Astrocyte of the cerebellum (primary cell): Measurements from ENCODE around the gene LNPEP.

Source experiments
- DNase-seq: peaks from one replicate; pipeline ENCODE4 v3.0.0-alpha.2; 2011; ENCODE audit warnings: low read depth
- H3K4me3 ChIP-seq: 2 replicates; pipeline ENCODE4 v1.5.1; 2011; ENCODE audit warnings: mild to moderate bottlenecking, low read depth, low read length, moderate library complexity
- in situ Hi-C: cut with HindIII; loops from 2 replicates; pipeline ENCODE4 v1.10.0; 2017; ENCODE audit warnings: low sequenced_read_pairs
- TF ChIP-seq, protein P1 (sequence below): IDR thresholded peaks from 2 replicates; pipeline ENCODE4 v1.5.1; 2012; ENCODE audit warnings: low read length, low read depth, moderate library complexity, mild to moderate bottlenecking; ENCODE audit errors: missing control alignments

LNPEP gene

GRCh38 chr5:97009921-97010320, 74.0 kb downstream of the LNPEP start:
- TF ChIP-seq, protein P1, sequence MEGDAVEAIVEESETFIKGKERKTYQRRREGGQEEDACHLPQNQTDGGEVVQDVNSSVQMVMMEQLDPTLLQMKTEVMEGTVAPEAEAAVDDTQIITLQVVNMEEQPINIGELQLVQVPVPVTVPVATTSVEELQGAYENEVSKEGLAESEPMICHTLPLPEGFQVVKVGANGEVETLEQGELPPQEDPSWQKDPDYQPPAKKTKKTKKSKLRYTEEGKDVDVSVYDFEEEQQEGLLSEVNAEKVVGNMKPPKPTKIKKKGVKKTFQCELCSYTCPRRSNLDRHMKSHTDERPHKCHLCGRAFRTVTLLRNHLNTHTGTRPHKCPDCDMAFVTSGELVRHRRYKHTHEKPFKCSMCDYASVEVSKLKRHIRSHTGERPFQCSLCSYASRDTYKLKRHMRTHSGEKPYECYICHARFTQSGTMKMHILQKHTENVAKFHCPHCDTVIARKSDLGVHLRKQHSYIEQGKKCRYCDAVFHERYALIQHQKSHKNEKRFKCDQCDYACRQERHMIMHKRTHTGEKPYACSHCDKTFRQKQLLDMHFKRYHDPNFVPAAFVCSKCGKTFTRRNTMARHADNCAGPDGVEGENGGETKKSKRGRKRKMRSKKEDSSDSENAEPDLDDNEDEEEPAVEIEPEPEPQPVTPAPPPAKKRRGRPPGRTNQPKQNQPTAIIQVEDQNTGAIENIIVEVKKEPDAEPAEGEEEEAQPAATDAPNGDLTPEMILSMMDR: no peak
- DNase-seq: no peak
- in situ Hi-C loops: loop anchor here (10.0 kb wide), 1 partner anchor 145 kb away; no protein-coding TSS in a partner anchor
- no peak overlapping the region for H3K4me3 ChIP-seq

- TF ChIP-seq, protein P1: no peak
- in situ Hi-C loops: loop anchor here (10.0 kb wide), 1 partner anchor 144 kb away; no protein-coding TSS in a partner anchor
- H3K4me3 ChIP-seq: no peak overlapping the region
- no peak for DNase-seq
Observed at GRCh38 chr5:97010606-97011005, 74.7 kb downstream of the LNPEP start.

DNA sequence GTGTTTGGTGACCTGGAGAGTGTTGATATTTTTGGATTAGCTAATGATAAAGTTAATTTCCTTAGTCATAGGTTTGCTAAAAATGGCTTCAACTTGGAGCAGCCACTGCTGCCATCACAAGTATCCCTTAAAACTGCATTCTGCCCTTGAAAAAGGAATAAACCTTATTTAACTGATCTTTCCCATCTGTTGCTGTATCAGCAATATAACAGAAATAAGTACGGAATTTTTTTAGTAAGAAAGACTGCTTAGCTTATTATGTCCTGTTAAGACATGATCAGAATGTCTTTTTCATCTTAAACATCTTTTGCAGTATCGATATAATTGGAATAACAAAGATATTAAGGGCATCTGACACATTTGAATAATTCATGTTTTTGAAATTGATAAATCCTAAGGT, 75.7 kb downstream of the LNPEP start:
- in situ Hi-C loops: loop anchor here (10.0 kb wide), 1 partner anchor 143 kb away; no protein-coding TSS in a partner anchor
- TF ChIP-seq, protein P1: no peak
- H3K4me3 ChIP-seq: no peak overlapping the region
- no peak for DNase-seq

GRCh38 chr5:97019435-97020117, 83.7 kb downstream of the LNPEP start:
- TF ChIP-seq, protein P1: no peak
- no peak overlapping the region for H3K4me3 ChIP-seq
- in situ Hi-C loops: loop anchor here (10.0 kb wide), 1 partner anchor 135 kb away; no protein-coding TSS in a partner anchor
- DNase-seq: peak; percentile 33

DNA sequence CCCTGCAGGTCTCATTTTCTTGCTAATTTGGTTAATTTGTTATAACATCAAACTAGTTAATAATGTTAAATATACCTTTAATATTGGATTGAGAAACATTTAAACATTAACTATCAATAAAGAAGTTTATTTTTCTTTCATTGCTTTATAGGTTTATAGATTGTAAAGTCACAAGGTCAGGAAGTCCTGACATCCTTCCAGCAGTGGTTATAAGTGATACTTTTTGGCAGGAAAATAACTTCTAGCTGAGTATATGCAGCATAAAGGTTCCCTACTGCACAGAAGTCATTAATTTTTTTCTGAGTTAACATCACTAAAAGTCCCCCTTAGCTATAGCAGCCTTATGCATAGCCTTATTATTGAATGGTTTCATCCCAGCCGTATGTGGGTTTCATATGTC, 85.5 kb downstream of the LNPEP start:
- H3K4me3 ChIP-seq: no peak overlapping the region
- TF ChIP-seq, protein P1: no peak
- DNase-seq: no peak
- in situ Hi-C loops: no loop called here

GRCh38 chr5:97022898-97023297, 87.0 kb downstream of the LNPEP start:
- TF ChIP-seq, protein P1: no peak
- DNase-seq: no peak
- no peak overlapping the region for H3K4me3 ChIP-seq
- in situ Hi-C loops: no loop called here

DNA sequence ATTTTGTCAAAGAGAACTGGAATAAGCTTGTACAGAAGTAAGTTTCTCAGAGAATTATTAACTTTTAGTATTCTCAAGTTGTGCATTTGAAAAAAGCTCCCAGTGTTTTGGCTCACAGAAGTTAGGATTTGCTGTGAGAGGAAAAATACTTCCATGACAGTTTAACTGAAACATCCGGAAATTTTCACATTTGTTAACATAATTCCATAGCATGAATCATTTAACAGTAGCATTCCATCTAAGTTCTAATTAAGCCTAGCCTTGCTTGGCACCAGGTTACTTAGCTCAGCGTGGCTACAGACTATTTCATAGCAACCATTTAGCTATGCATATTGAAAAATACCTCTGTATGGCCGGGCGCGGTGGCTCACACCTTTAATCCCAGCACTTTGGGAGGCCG, 90.8 kb downstream of the LNPEP start:
- no peak overlapping the region for H3K4me3 ChIP-seq
- TF ChIP-seq, protein P1: no peak
- in situ Hi-C loops: no loop called here
- no peak for DNase-seq
